Activated CD4-positive, alpha-beta T cell treated with anti-CD3 and anti-CD28 coated beads, Interleukin-2, amount 50 U/mL, for 16 hours (primary cell): ENCODE data around the gene PTPRR.

Source experiments
- DNase-seq: peaks from one replicate; pipeline ENCODE4 v3.0.0-alpha.2; 2020

PTPRR gene

GRCh38 chr12:70683976-70684375 is 236.6 kb downstream of the PTPRR start:
- no peak for DNase-seq

GRCh38 chr12:70671698-70672097 is 248.8 kb downstream of the PTPRR start:
- DNase-seq: no peak

- no peak for DNase-seq
Observed at GRCh38 chr12:70670948-70671347, 249.6 kb downstream of the PTPRR start.

GRCh38 chr12:70667253-70667652 is 253.3 kb downstream of the PTPRR start:
- DNase-seq: no peak

- DNase-seq: no peak
Observed at GRCh38 chr12:70666364-70666763, 254.2 kb downstream of the PTPRR start.

- no peak for DNase-seq
Observed at GRCh38 chr12:70664465-70664881, 256.1 kb downstream of the PTPRR start.

GRCh38 chr12:70663838-70664237 is 256.7 kb downstream of the PTPRR start:
- DNase-seq: no peak

GRCh38 chr12:70661466-70662161 is 258.9 kb downstream of the PTPRR start:
- DNase-seq: no peak

GRCh38 chr12:70660620-70661219 is 259.8 kb downstream of the PTPRR start:
- DNase-seq: peak; percentile 1

GRCh38 chr12:70660002-70660604 is 260.4 kb downstream of the PTPRR start:
- no peak for DNase-seq

- DNase-seq: no peak
Observed at GRCh38 chr12:70659077-70659606, 261.4 kb downstream of the PTPRR start.

GRCh38 chr12:70657616-70658286 is 262.8 kb downstream of the PTPRR start:
- no peak for DNase-seq

- DNase-seq: no peak
Observed at GRCh38 chr12:70652451-70652850, 268.1 kb downstream of the PTPRR start.

- DNase-seq: no peak
Observed at GRCh38 chr12:70648831-70649230, 271.7 kb downstream of the PTPRR start.

GRCh38 chr12:70648191-70648590 is 272.3 kb downstream of the PTPRR start:
- no peak for DNase-seq

GRCh38 chr12:70646850-70647249 is 273.7 kb downstream of the PTPRR start:
- DNase-seq: no peak

GRCh38 chr12:70645494-70646317 is 274.8 kb downstream of the PTPRR start:
- peak; percentile 23 for DNase-seq

- DNase-seq: no peak
Observed at GRCh38 chr12:70644861-70645260, 275.7 kb downstream of the PTPRR start.

- DNase-seq: no peak
Observed at GRCh38 chr12:70643939-70644338, 276.6 kb downstream of the PTPRR start.

- no peak for DNase-seq
Observed at GRCh38 chr12:70641691-70642090, 278.8 kb downstream of the PTPRR start.

- no peak for DNase-seq
Observed at GRCh38 chr12:70640901-70641300, 279.6 kb downstream of the PTPRR start.

- no peak for DNase-seq
Observed at GRCh38 chr12:70639535-70639934, 281.0 kb downstream of the PTPRR start.
